Hematopoietic multipotent progenitor cell treated with erythropoietin and hydrocortisone succinate and interleukin-3 and kit ligand, for 15 days (in vitro differentiated cells): ENCODE results near the gene EN2.
"Not testable (repeated sequence)": the region's sequence is repeated elsewhere in the genome, so short reads cannot be mapped to it uniquely, and the experiment has no call there.

ENCODE experiments used
- DNase-seq: peaks from one replicate; pipeline ENCODE4 v3.0.0-alpha.2; 2015; ENCODE audit warnings: low spot score

Gene EN2

GRCh38 chr7:155425887-155426286 is 32.0 kb upstream of the EN2 start:
- DNase-seq = no peak

DNA sequence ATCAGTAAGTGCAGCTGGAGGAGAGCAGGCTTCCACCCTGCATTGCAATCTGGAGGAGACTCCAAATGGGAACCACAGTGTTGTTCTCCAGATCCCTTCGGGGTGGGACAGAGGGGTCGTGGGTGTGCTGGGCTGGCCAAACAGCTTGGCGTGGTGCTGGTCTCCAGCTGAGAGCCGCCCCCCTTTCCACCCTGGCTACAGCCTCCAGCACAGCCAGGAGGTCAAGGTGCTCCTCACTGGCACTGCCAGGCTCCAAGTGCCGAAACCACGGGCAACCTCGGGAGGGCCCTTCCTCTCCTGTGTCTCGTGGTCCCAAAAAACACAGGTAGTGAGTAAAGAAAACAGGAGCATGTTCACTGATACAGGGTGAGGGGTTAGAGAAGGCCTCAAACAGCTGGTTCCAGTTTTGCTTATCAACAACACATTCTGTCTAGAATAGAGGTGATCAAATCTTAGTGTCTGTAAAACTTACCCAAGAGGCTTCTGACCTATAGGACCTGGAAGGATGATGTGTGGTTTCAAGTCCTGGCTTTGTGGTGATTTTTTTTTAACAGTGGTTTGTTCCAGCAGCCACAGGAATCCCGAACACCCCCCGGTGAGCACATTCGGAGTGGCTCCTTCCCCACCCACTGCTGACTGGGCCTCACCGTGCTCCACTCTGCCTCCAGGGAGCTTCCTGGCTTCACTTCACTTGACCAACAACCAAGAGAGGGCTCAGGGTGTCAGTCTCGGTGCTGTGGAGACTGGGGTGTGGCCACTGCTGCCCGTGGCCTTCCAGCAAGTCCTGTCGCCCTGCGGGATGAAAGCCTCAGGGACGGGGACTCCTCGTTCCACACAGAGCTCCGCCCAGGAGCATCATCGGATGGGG is 31.2 kb upstream of the EN2 start:
- no peak for DNase-seq

DNA sequence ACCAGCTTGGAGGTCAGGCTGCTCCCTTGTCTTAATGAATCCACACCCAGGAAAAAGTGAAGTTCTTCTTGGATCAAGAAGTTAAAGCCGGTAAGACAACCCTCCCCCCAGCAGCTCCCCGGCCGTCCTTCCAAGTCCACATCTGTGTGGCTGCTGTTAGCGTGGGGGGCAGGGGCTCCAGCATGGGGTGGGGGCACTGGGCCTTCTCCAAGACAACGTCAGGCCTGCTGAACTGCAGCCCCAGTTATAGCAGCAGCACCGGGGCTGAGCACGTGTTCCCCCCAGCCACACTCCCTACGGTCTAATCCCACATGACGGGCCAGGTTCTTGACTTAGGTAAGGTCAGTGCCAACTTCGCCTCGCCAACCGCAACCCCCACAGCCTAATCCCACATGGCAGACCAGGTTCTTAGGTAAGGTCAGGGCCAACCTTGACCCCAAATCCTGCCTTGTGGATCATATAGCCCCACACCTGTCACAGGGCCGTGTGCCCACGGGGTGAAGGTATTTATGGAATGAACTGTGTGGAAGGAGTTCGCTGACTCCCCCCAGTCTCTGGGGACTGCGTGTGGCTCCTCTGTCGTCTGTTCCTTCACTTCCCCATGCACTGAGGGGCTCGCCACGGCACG is 30.4 kb upstream of the EN2 start:
- no peak for DNase-seq

- no peak for DNase-seq
These were observed 29.6 kb upstream of the EN2 start for GRCh38 chr7:155428171-155428834.

GRCh38 chr7:155429651-155430050 is 28.3 kb upstream of the EN2 start:
- DNase-seq = no peak

DNA sequence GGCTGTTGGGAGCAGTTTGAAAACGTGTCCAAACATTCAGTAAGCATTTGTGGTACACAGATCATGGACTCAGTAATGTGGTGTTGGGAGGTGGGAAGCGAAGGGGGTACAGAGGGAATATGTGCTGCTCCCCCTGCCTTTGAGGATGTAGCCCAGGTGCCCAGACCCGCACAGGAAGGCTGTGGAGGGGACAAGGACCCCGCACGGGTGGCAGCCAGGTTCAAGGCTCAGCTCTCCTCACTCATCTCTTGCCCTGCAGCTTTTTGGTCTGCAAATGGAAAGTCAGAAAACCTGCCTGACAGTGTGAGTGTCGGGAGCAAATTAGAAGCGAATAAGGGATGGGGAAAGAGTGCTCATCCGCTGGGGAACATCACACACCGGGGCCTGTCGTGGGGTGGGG is 27.3 kb upstream of the EN2 start:
- DNase-seq = no peak

- DNase-seq = no peak
These were observed 26.7 kb upstream of the EN2 start for GRCh38 chr7:155431231-155431630.

DNA sequence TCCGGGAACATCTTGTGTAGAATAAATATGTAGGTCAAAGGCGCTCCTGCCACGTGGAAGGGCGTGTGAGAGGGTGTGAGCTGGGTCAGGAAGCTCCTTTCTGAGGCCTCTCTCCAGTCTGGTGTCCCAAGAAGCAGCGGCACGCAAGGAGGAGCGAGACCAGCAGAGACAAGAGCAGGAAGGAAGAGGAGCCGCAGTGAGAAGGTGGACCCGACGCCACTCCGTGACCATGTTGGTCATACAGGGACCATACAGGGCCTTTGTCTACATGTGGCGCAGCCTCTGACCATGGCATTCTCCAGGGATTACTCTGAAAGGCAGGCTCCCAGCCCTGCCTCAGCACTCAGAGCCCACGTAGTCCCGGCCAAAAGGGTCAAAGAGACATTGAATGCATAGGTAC is 26.2 kb upstream of the EN2 start:
- DNase-seq = no peak

- no peak for DNase-seq
These were observed 22.8 kb upstream of the EN2 start for GRCh38 chr7:155435110-155435509.

GRCh38 chr7:155437836-155438235 is 20.1 kb upstream of the EN2 start:
- DNase-seq = no peak

- DNase-seq = no peak
These were observed 19.2 kb upstream of the EN2 start for GRCh38 chr7:155438777-155439176.

DNA sequence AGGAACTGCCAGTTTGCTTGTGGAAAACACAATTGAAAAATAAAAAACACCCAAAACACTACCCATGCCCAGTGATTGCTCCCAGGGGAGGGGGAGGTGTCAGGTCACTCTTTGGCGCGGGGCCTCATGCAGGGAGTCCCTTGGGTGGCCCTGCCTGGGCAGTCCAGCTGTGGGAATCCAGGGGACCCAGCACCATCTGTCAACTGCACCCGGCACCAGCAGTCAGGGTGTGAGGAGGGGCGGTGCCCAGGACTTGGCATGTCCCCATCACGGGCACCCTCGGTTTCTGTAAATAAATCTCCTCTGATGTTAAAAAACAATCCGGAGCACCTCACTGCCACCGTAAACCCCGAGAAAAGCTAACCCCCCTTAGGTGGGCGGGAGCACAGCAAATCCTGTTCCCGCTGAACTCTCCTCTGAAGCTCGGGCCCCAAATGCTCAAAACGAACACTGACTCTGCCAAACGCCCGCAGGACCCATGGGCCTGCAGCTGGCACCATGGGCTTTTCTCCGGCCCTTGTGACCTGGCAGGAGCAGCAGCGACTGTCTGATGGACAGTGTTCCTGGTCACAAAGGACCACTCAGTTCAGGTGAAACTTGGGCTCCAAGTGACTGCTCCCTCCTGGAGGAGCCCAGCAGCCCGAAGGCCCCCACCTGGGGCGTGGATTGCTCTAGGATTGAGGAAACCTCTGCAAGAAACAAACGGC is 18.5 kb upstream of the EN2 start:
- DNase-seq = no peak

DNA sequence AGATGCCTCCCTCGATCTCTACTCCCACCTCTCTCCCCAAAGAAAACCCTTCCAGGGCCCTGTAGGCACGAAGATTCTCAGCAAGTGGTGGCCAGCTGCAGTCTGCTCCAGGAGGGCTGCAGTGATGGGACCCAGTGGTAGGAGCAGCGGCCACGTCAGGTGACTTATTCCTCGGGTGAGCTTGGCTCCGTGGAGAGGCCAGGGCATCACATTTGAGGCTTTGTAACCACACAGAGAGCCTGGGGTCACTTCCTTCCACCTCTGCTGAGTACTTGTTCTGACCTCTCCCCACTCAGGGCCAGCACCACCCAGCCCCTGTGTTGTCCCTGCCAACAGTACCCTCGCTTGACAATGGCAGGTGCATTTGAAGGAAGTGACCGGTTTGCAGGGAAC is 17.9 kb upstream of the EN2 start:
- DNase-seq = no peak

DNA sequence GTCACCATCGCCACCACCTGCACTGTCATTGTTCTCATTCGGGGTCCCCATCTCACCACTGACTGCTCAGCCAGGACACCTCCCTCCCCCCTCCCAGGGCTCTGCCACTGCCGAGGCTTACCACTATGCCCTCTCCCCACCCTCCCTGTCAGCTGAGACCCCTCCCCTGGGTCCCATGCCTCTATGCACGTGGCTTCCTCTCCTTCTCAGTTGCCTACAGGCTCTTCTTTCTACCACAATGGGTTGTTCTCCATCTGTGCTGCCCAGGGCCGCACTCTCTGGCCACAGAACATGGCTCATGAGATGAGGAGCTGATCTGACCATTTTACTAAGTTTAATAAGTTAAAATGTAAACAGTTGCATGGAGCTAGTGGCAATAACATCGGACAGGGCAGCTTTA is 16.1 kb upstream of the EN2 start:
- DNase-seq = no peak

- no peak for DNase-seq
These were observed 13.2 kb upstream of the EN2 start for GRCh38 chr7:155444746-155445145.

GRCh38 chr7:155445606-155446005 is 12.3 kb upstream of the EN2 start:
- DNase-seq = not testable (repeated sequence)

DNA sequence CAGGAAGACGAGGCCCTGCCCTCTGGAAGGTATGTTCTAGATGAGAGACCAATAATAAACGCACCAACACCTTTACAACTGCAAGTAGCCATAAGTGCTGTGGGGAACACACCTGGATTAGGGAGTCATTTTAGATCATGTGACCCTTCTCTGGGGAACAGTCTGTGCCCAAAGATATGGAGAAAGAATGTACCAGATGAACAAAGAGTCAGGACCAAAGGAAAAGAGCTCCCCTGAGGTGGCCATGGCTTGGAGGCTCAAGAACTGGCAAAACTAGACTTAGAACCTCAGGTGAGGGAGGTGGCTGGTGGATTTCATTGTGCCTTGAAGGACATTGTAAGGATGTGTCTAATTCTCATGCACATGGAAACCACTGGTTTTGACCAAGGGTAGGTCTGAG is 10.3 kb upstream of the EN2 start:
- no peak for DNase-seq

- DNase-seq = no peak
These were observed 9.3 kb upstream of the EN2 start for GRCh38 chr7:155448632-155449007.

DNA sequence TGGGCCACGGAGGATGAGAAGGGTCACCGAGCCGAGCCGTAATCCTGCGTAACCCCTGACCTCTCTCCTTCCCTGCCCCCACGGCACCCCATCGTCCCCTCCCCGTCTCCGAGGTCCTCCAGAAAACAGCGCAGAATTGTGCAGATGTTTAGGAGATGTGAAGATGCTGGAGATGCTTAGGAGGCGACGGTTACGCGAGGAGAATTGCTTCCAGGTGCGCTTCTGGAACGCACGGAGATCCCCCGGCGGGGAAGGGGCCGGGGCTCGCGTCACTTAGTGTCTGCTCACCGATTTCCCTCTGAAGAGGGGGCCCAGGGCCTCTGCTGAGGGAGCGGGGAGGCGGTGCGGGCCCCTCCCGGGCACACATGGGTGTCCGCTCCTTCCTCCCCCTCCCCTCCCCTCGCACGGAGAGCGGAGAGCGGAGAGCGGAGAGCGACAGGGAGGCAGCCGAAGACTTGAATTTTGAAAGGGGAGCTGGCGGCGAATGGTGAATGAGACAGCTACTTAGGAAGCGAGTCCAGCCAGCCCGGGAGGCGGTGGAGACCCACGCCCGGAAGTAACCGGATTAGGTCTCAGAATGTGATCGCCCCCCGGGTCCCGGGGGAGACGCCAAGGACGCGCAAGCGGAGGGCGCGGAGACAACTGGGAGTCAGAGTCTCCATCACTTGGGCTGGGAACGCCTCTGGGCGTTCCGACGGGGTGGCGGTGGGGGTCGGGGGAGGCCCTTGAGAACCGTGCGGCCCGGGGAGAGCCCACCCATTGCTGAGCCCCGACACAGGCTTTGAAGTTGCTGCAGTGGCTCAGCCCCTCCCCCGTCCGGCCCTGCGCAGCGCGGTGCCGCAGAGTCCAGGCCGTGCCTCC is 8.7 kb upstream of the EN2 start:
- DNase-seq = no peak

DNA sequence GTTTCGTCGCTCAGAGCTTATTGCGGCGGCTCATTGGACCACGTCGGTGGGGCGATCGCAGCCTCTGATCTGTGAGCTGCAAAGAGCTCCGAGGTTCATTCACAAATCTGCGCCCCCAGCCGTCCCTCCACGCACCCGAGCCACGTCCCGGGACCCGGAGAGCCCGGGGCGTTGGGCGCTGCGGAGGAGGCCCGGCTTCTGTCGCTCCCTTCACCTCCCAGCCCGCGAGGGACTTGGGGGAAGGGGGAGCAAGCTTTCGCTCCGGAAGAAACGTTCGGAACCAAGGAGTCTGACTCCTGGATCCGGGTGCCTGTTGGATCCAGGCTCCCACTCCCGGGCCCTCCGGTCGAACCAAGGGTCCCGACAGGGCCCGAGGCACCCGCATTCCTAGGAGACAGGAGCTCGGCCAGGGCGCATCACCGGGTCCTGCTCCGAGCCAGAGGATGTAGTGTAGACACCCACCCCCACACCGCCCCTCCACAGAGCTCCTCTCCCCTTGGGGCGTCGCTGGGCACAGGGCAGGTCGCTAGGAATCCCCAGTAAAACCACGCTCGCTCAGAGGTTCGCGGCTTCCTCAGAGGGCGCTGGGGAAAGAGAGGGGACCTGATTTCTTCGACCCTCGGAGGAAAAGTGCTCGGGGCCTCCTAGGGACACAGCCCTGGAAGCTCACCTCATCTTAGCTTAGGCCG is 7.9 kb upstream of the EN2 start:
- no peak for DNase-seq

- no peak for DNase-seq
These were observed 7.4 kb upstream of the EN2 start for GRCh38 chr7:155450558-155450969.
